ENCODE data around the gene GDF7.

Gene GDF7

GRCh38 chr2:20642055-20642971 lies 24.6 kb upstream of the GDF7 start:
- DNase-seq (ENCODE audit: extremely low read depth in 1 of 2, low read depth in 1 of 2) = peak; percentile 39 to 42

- no peak for DNase-seq (ENCODE audit: extremely low read depth in 1 of 2, low read depth in 1 of 2)
These were observed 23.9 kb upstream of the GDF7 start for GRCh38 chr2:20643060-20643459.

DNA sequence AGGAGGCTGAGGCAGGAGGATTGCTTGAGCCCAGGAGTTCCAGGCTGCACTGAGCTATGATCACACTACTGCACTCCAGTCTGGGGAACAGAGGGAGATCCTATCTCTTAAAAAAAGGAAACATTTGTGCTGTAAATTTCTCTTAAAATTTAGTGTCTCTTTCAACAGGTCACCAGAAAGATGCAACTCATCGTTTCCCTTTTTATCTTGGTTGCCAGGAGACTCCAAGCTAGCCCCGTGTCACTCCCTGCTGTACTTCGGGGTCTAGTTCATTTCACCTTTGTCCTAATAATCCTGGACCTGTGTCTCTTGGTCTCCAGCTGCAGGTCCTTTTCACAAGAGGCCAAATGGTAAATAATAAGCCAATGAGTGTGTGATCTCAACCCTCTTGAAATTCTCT lies 23.1 kb upstream of the GDF7 start:
- no peak for DNase-seq (ENCODE audit: extremely low read depth in 1 of 2, low read depth in 1 of 2)

DNA sequence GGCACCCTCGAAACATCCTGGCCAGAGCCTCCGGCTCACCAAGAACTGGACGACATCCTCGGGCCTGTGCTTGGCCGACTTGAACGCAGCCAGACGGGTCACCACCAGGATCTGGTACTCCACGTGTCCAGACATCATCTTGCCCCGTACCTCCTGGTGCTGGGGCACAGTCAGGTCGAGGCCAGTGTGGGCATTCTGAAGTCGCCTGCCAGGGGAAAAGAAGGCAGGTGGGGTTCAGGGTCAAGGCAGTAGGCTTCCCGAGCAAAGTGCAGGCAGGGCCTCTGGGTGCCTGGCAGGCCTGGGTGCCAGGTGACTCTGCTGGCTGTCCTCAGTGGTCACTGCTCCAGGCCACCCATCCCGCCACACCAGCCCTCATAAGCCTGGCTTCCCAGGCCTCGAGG lies 21.6 kb upstream of the GDF7 start:
- DNase-seq (ENCODE audit: extremely low read depth in 1 of 2, low read depth in 1 of 2) = no peak

- DNase-seq (ENCODE audit: extremely low read depth in 1 of 2, low read depth in 1 of 2) = no peak
These were observed 21.2 kb upstream of the GDF7 start for GRCh38 chr2:20645761-20646160.

- no peak for DNase-seq (ENCODE audit: extremely low read depth in 1 of 2, low read depth in 1 of 2)
These were observed 20.5 kb upstream of the GDF7 start for GRCh38 chr2:20646446-20646845.

DNA sequence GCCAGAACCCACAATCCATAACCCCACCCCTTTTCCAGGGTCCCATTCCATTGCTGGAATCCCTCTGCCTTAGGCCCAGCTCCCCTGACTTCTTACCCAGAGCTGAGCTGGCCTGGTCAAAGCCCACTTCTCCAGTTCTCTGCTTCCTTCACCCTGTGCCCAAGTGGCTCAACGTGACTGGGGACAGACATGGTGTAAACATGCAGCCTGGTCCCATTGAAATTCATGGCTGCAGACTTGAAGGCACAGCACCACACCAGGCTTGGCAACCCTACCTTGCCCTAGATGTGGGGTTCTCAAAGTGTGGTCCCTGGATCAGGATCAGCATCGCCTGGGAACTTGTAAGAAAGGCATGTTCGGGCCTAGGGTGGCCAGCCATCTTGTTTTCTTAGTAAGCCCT lies 19.7 kb upstream of the GDF7 start:
- no peak for DNase-seq (ENCODE audit: extremely low read depth in 1 of 2, low read depth in 1 of 2)

DNA sequence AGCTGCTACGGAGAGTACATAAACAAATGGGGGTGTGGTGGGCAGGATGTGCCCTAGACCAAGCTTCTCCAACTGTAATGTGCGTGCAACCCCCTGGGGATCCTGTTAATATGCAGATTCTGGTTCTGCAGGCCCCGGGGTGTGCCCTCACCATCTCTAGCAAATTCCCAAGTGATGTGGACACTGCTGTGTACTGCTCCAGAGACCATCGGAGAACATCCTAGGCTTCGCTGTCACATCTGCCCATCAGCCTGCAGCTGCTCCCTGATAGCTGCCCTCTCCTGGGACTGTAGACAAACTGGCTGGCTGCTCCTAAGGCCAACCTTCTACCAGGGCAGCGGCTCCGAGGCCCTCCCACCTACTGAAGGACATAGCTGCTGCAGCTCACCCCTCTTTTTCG lies 19.2 kb upstream of the GDF7 start:
- DNase-seq (ENCODE audit: extremely low read depth in 1 of 2, low read depth in 1 of 2) = no peak

- no peak for DNase-seq (ENCODE audit: extremely low read depth in 1 of 2, low read depth in 1 of 2)
These were observed 18.7 kb upstream of the GDF7 start for GRCh38 chr2:20648206-20648605.

DNA sequence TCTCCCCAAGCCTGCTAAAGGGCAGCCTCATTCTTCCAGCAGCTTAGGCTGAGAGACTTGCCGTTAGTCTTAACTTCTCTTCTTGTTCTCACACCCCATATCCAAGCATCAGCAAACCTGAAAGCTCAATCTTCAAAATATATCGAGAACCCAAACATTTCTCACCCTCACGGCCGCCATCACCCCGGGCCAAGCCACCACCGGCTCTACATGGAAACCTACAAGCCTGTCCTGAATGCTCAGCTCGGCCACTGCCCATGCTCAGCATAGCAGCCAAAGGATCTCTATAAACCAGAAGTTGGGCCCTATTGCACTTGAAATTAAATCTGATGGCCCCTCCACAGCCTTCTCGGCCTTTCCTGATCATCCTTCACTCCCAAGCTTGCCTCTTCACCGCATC lies 18.1 kb upstream of the GDF7 start:
- no peak for DNase-seq (ENCODE audit: extremely low read depth in 1 of 2, low read depth in 1 of 2)

GRCh38 chr2:20649576-20649975 lies 17.4 kb upstream of the GDF7 start:
- DNase-seq (ENCODE audit: extremely low read depth in 1 of 2, low read depth in 1 of 2) = no peak

GRCh38 chr2:20649976-20650375 lies 17.0 kb upstream of the GDF7 start:
- DNase-seq (ENCODE audit: extremely low read depth in 1 of 2, low read depth in 1 of 2) = no peak

- DNase-seq (ENCODE audit: extremely low read depth in 1 of 2, low read depth in 1 of 2) = no peak
These were observed 16.5 kb upstream of the GDF7 start for GRCh38 chr2:20650393-20650876.

DNA sequence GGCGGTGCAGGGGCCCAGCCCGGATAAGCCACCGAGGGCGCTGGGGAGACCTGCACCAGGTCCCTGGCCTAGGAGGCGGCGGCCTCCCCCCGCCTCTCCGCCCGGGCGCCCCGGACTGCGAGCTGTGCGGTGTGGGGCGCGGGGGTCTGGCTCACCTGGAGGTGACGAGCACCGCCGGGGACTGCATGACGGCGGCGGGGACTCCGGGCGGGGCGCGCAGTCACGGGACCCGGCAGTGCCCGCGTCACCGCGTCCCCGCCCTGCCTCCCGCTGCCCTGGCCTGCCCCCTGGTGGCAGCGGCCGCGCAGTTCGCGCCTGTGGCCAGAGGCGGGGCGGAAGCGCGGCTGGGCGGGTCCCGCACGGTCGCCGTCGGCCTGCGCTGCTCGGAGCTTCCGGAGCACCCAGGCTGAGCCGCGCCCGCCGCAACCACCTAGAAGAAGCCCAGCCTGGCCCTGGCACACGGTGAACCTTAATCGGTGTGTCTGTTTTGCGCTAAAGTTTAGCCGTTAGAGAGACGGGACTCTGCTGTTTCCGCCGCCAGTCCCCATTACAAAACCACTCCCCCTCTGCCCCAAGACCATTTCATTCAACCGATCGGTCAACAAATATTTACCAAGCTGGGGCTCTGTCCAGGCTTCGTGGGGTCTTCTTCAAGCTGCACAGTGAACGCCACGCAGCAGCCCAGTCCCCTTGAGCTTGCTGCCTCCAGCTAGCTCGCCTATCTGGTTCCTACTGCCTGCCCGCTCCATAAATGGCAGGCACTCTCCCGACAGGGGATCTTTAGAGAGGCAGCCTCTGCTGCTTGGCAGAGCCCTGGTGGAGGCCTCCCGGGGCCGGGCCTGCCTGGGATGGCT lies 15.8 kb upstream of the GDF7 start, which contains the start of gene HS1BP3:
Gene HS1BP3 (minus strand): TSS at position 222 of the 854 bp plus-strand sequence. CDS start 35 bp downstream, at position 187.
- DNase-seq (ENCODE audit: extremely low read depth in 1 of 2, low read depth in 1 of 2) = peak; percentile 63 to 85

DNA sequence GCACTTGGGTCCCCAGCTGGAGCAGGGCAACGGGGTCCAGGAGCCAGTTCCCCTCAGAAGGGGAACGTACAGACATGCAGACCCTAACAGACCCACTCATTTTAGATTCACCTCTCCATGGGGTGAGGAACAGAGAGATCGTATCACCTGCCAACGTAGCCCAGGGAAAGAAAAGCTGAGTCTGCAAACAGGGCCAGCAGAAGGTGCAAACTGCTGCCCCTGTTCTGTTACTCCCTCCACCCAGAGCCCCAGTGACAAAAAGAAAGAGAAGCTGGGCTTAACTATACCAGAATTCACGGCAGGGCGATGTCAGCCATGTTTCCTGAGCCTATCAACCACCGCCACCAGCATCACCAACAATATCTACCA lies 15.2 kb upstream of the GDF7 start:
- DNase-seq (ENCODE audit: extremely low read depth in 1 of 2, low read depth in 1 of 2) = no peak

GRCh38 chr2:20652141-20652540 lies 14.8 kb upstream of the GDF7 start:
- no peak for DNase-seq (ENCODE audit: extremely low read depth in 1 of 2, low read depth in 1 of 2)

DNA sequence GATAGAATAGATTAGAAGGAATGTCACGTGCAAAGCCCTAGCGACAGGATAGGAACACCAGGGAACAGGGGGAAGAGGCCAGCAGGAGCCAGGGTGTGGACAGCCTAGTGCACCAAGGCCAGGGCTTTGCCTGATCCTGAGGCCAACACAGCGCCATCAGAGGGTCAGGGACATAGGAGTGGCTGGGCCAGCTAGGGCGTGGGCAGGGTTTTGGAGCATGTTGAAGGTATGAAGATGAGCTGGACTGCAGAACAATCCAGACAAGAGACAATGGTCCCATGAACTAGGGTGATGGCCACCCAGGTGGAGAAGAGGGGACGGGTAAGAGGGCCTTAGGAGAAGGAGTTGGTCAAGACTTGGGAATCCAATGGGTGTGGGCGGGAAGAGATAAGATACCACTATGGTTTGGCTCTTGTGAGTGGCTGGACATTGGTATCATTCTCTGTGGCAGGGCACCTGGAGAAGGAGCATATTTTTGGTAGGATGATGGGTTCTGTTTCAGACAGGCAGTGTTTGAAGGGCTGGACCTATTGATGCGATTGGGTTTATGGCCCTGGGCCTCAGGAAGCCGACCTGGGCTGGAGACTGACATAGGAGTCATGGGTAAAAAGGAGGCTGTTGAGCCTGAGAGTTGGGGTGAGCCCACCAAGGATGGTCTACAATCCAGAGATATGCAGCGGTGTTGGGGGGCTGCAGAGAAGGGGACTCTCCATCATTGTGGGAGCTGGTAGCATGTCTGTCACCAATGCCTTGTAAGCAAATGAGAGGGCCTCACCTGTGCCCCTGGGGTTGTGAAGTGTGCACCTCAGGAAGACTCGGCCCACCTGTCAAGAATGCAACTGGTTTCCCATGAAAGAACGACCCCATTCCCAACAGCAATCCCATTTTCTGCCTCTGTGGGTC lies 14.0 kb upstream of the GDF7 start:
- DNase-seq (ENCODE audit: extremely low read depth in 1 of 2, low read depth in 1 of 2) = no peak

DNA sequence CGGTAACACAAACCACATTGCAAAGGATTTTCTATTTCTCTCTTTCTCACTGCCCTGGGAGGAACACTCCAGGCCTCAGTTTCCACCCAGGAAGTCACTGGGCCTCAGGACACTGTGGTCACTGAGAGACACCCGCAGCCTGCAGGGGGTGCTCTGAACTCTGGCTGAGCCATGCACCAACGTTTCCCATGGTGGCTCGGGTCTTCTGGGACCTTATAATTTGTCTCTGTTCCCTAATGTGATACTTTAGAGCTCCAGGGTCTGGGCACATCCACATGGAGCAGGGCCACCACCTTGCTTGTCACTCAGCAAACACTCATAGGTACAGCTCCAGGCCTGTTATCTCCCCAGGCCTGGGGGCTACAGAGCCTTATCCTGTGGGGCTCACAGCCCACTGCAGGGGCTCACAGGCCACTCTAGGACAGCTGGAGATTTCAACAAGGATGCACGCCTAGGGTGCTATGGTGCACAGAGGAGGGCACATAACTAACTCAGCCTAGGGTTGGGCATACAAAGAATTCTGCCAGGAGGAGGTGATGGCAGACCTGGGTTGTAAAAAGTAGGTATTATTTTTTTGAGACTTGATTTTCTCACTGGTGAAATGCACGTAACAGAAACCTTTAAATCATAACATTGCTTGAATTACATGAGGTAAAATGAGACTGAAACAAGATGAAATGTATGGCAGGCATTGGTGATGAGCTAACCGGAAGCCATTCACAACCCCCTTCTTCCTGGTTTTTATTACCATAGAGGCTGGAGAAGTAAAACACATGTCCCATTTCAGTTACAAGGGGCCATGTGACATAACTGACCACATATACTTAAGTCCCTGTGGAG lies 13.0 kb upstream of the GDF7 start:
- DNase-seq (ENCODE audit: extremely low read depth in 1 of 2, low read depth in 1 of 2) = no peak

- DNase-seq (ENCODE audit: extremely low read depth in 1 of 2, low read depth in 1 of 2) = no peak
These were observed 12.5 kb upstream of the GDF7 start for GRCh38 chr2:20654535-20654813.

DNA sequence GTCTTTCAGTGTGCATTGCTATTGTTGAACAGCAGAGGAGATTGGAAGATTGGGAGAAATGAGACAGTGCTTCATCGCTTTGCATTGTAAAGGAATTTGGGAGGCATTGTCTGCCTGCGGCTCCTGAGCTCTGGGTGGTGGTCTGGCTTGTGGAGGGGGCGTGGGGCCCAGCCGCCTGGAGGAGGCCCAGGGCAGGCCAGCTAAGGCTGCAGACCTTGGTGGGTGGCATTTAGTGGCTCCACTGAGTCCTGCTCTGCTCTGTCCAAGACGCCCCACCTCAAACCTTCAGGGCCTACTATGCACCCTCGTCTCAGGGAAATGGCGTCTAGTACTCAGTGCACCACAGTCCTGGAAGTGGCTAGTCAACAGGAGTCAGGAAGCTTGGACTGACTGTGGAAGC lies 10.4 kb upstream of the GDF7 start:
- no peak for DNase-seq (ENCODE audit: extremely low read depth in 1 of 2, low read depth in 1 of 2)

All from stimulated activated CD8-positive, alpha-beta memory T cell treated with anti-CD3 and anti-CD28 coated beads, Interleukin-7, amount 100 ng/mL, for 48 hours (primary cell).